Smooth muscle cell (in vitro differentiated cells): ENCODE results near the gene PCSK6. TPM values are rescaled to one million over a fixed set of nuclear protein-coding genes. Genes with fewer than 3 reads are reported as not detected.

ENCODE experiments used
- DNase-seq: peaks from one replicate; lab custom pipeline; 2025; ENCODE audit not compliant: unreplicated experiment; lab: John Stamatoyannopoulos, UW
- H2AFZ ChIP-seq: fragments of 200-600 bp; sonication (generic); 2 replicates; pipeline ENCODE4 v1.6.0; 2016; ENCODE audit warnings: antibody characterized with exemption, low read depth, mild to moderate bottlenecking
- H3F3A ChIP-seq: fragments of 200-600 bp; sonication (generic); 2 replicates; pipeline ENCODE4 v1.6.0; 2017; ENCODE audit warnings: antibody characterized with exemption, low read depth
- H3K27ac ChIP-seq: fragments of 200-600 bp; sonication (generic); 2 replicates; pipeline ENCODE4 v1.5.1; 2016; ENCODE audit warnings: low read depth, mild to moderate bottlenecking
- H3K27me3 ChIP-seq: fragments of 200-600 bp; sonication (generic); 2 replicates; pipeline ENCODE4 v1.6.1; 2016; ENCODE audit warnings: low read depth, mild to moderate bottlenecking
- H3K36me3 ChIP-seq: fragments of 200-600 bp; sonication (generic); 2 replicates; pipeline ENCODE4 v1.5.1; 2016; ENCODE audit warnings: low read depth
- H3K4me1 ChIP-seq: fragments of 200-600 bp; sonication (generic); 2 replicates; pipeline ENCODE4 v1.5.1; 2016; ENCODE audit warnings: low read depth
- H3K4me2 ChIP-seq: fragments of 200-600 bp; sonication (generic); 2 replicates; pipeline ENCODE4 v1.6.0; 2016; ENCODE audit warnings: mild to moderate bottlenecking
- H3K4me3 ChIP-seq: fragments of 200-600 bp; sonication (generic); 2 replicates; pipeline ENCODE4 v1.5.1; 2016; ENCODE audit warnings: mild to moderate bottlenecking
- H3K79me2 ChIP-seq: fragments of 200-600 bp; sonication (generic); 2 replicates; pipeline ENCODE4 v1.6.0; 2016; ENCODE audit warnings: low read depth, mild to moderate bottlenecking
- H3K9ac ChIP-seq: fragments of 200-600 bp; sonication (generic); 2 replicates; pipeline ENCODE4 v1.6.0; 2016; ENCODE audit warnings: low read depth
- H3K9me3 ChIP-seq: fragments of 200-600 bp; sonication (generic); replicated peaks from 2 replicates; pipeline ENCODE4 v1.5.1; 2016; ENCODE audit warnings: low read depth
- H4K20me1 ChIP-seq: fragments of 200-600 bp; sonication (generic); 2 replicates; pipeline ENCODE4 v1.6.0; 2016; ENCODE audit warnings: low read depth
- WGBS: methylation state at CpG from one replicate; pipeline ENCODE4 v1.1.7; 2016; ENCODE audit warnings: low lambda C conversion rate; 5-methylcytosine and 5-hydroxymethylcytosine counted together
- polyA plus RNA-seq: library from polyadenylated mRNA; unstranded; fragments of >200 nt; fragmentation: Nextera tagmentation; extraction: Ambion mirVana; gene quantifications from 2 replicates; pipeline ENCODE4 v1.2.1, GENCODE V29; 2016
- total RNA-seq: library from RNA; depleted of rRNA; stranded (reverse); fragments of >200 nt; gene quantifications from 2 replicates; pipeline ENCODE4 v1.2.3, GENCODE V29; 2014
- TF ChIP-seq, protein P1 (sequence below): fragments of 200-600 bp; sonication (generic); IDR thresholded peaks from 2 replicates; pipeline ENCODE4 v1.5.1; 2017; ENCODE audit warnings: borderline replicate concordance, mild to moderate bottlenecking, antibody characterized with exemption; ENCODE audit not compliant: insufficient read depth, poor library complexity, severe bottlenecking

PCSK6 gene
- total and polyA plus RNA-seq, 2 experiments from 2014 or later = 17.5 TPM

DNA sequence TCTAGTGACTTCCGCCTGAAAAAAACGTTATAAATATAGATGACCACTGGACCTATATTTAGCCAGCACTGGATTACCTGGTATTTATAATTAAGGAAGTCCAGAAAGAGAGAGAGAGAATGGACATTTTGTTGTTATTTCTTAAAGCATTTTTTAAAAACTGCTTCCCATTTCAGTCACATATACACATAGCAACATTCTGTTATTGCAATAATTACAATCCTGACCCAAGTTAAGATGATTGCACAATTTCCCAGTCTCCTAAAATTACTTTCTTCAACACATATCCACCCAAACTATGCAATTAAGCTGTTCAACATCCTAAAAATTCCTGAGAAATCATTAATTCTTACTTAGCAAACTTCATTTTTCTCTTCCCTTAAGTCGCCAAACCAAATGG, 37.7 kb downstream of the PCSK6 start:
- Histone ChIP-seq H3K4me3 (no peak overlapping the region), H3K27ac (peak overlapping the region; percentile 21), H3K4me1 (peaks cover 8% of the 10 kb centered on the region), H3K9ac (no peak overlapping the region), H4K20me1 (no peaks in the 10 kb centered on the region), H2AFZ (no peak overlapping the region), H3F3A (peaks cover 7% of the 10 kb centered on the region), H3K79me2 (no peaks in the 10 kb centered on the region), H3K27me3 (no peaks in the 10 kb centered on the region), H3K4me2 (peak overlapping the region; percentile 34), H3K36me3 (no peaks in the 10 kb centered on the region), H3K9me3 (no peaks in the 10 kb centered on the region)
- no peak for DNase-seq
- whole genome bisulfite sequencing = 83% methylated on average over 3 of the region's 3 CpGs
- TF ChIP-seq, protein P1, sequence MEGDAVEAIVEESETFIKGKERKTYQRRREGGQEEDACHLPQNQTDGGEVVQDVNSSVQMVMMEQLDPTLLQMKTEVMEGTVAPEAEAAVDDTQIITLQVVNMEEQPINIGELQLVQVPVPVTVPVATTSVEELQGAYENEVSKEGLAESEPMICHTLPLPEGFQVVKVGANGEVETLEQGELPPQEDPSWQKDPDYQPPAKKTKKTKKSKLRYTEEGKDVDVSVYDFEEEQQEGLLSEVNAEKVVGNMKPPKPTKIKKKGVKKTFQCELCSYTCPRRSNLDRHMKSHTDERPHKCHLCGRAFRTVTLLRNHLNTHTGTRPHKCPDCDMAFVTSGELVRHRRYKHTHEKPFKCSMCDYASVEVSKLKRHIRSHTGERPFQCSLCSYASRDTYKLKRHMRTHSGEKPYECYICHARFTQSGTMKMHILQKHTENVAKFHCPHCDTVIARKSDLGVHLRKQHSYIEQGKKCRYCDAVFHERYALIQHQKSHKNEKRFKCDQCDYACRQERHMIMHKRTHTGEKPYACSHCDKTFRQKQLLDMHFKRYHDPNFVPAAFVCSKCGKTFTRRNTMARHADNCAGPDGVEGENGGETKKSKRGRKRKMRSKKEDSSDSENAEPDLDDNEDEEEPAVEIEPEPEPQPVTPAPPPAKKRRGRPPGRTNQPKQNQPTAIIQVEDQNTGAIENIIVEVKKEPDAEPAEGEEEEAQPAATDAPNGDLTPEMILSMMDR = no peak

DNA sequence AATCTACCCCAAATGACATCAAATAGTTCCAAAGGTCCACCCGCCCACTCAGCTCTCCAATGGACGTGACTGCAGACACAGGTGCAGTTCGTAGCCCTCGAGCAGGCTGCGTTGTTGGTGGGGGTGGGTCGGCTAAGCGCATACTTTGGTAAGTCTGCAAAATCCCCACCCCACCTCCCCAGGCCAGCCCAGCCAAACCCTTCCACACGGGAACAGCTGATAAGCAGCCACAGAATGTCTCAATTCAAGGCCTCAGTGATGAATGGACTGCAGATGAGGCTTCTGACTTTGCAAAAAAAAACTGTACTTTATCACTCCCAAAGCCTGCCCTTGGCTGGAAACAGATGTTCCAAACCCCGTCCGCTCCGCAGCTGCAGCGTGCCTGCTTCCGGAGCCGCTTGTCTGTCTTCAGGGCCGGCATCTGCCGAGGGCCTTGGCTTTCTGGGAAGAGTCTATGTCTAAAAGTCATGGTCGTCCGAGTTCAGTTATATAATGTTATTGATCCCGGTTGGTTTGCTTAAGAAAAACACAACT, 38.2 kb downstream of the PCSK6 start:
- whole genome bisulfite sequencing = 22% methylated on average over 19 of the region's 19 CpGs
- Histone ChIP-seq H3K36me3 (no peaks in the 10 kb centered on the region), H3K4me2 (peak overlapping the region; percentile 34), H3K9me3 (no peaks in the 10 kb centered on the region), H3K79me2 (no peaks in the 10 kb centered on the region), H3K4me1 (peaks cover 8% of the 10 kb centered on the region), H3F3A (peaks cover 7% of the 10 kb centered on the region), H3K27ac (peak overlapping the region; percentile 21), H3K9ac (no peak overlapping the region), H2AFZ (no peak overlapping the region), H4K20me1 (no peaks in the 10 kb centered on the region), H3K4me3 (no peak overlapping the region), H3K27me3 (no peaks in the 10 kb centered on the region)
- TF ChIP-seq, protein P1 = no peak
- no peak for DNase-seq

DNA sequence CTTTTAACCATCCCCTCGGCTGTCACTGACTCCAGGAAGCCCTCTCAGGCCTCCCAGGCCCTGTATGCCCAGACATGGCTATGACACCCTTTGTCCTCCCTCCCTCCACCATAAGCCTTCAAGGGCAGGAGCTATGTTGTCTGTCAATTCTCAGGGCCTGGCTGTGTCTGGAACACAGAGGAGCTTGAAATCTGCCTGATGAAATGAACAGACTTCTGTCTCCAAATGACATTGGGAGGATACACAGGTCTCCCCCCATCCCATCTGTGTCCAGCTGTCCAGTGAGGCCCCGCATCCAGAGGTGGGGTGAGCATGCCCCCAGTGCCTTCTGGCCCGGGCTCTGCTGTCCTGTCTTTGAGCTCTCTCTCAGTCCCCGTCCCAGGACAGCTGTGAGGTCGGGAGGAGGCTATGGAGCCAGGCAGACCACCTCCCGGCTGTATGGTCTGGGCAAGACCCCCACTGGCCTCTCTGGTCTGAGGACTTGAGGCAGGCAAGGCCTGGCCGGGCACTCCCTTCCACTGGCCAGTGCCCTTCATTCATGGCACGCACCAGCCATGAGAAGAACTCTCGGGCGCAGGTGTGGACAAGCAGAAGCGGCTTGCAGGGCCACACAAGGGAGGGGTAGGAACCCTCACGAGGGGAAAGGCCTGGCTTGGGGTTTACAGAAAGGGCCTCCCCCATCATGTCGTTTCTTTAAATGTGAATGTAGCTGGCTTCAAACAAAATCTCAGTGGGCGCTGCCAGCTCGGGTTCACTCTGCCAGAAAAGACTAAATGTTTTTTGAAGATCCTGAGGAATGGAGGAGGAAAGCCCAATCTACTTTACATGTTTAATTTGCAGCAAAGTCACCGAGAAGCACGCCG, 38.9 kb downstream of the PCSK6 start:
- Histone ChIP-seq H3K27ac (no peak overlapping the region), H3K27me3 (no peaks in the 10 kb centered on the region), H3K4me1 (peaks cover 8% of the 10 kb centered on the region), H3K9me3 (no peaks in the 10 kb centered on the region), H3K36me3 (no peaks in the 10 kb centered on the region), H3K9ac (no peak overlapping the region), H4K20me1 (no peaks in the 10 kb centered on the region), H3K79me2 (no peaks in the 10 kb centered on the region), H3F3A (peaks cover 6% of the 10 kb centered on the region), H3K4me2 (no peak overlapping the region), H2AFZ (no peak overlapping the region), H3K4me3 (no peak overlapping the region)
- 72% methylated on average over 18 of the region's 18 CpGs for whole genome bisulfite sequencing
- TF ChIP-seq, protein P1 = no peak
- DNase-seq = no peak
